Tibial nerve (tissue), 4 donors: ENCODE results near the gene UCK2. TPM values are rescaled to one million over a fixed set of nuclear protein-coding genes. Genes with fewer than 3 reads are reported as not detected.

ENCODE experiments used
- DNase-seq, 2 donors: peaks; one replicate each; pipeline ENCODE4 v3.0.0-alpha.2; 2019; ENCODE audit warnings: low spot score in 2 of 2
- H3K27ac ChIP-seq, 4 donors: fragments of 200-600 bp; sonication (generic) in 3 of 4; one replicate each; pipeline ENCODE4 v1.5.1; 2017 to 2019; ENCODE audit warnings: mild to moderate bottlenecking in 1 of 4
- H3K27me3 ChIP-seq, 2 donors: fragments of 200-600 bp; sonication (generic) in 1 of 2; one replicate each; pipeline versions ENCODE4 v1.5.1 to v1.6.0; 2017 to 2019
- H3K36me3 ChIP-seq, 3 donors: fragments of 200-600 bp; sonication (generic); one replicate each; pipeline ENCODE4 v1.5.1; 2018 to 2019
- H3K4me1 ChIP-seq, 4 donors: fragments of 200-600 bp; sonication (generic) in 3 of 4; one replicate each; pipeline ENCODE4 v1.5.1; 2017 to 2019
- H3K4me3 ChIP-seq, 4 donors: fragments of 200-600 bp; sonication (generic) in 3 of 4; one replicate each; pipeline ENCODE4 v1.5.1; 2017 to 2019; ENCODE audit warnings: mild to moderate bottlenecking in 1 of 4, moderate library complexity in 1 of 4
- H3K9me3 ChIP-seq, 4 donors: fragments of 200-600 bp; sonication (generic) in 3 of 4; one replicate each; pipeline ENCODE4 v1.5.1; 2017 to 2019
- EP300 ChIP-seq, 2 donors: sonication (generic); formaldehyde crosslinking; IDR thresholded peaks; one replicate each; pipeline ENCODE4 v1.6.1; 2017; ENCODE audit warnings: antibody characterized with exemption in 2 of 2, mild to moderate bottlenecking in 1 of 2
- POLR2A ChIP-seq, 2 donors: fragments of 450-650 bp; IDR thresholded peaks; one replicate each; pipeline ENCODE4 v1.6.1; 2017; ENCODE audit warnings: antibody characterized with exemption in 2 of 2, mild to moderate bottlenecking in 2 of 2, moderate library complexity in 2 of 2
- WGBS, 2 donors: methylation state at CpG; one replicate each; pipeline ENCODE4 v1.1.5; 2018; 5-methylcytosine and 5-hydroxymethylcytosine counted together
- total RNA-seq, 4 donors: library from RNA; depleted of rRNA; stranded (reverse); fragments of >200 nt; gene quantifications; one replicate each; pipeline ENCODE4 v1.1.0, GENCODE V29; 2016
- TF ChIP-seq, protein P1 (sequence below), 5 experiments: fragments of 200-600 bp in 3 of 5; fragments of 450-650 bp in 2 of 5; sonication (generic) in 3 of 5; IDR thresholded peaks; one replicate each; pipeline ENCODE4 v1.5.1; 2016 to 2019; ENCODE audit warnings: antibody characterized with exemption in 5 of 5, mild to moderate bottlenecking in 3 of 5, moderate library complexity in 2 of 5

UCK2 gene
- total RNA-seq, 4 donors from 2014 or later, result 29.7 to 36.0 (median 33.8) TPM

DNA sequence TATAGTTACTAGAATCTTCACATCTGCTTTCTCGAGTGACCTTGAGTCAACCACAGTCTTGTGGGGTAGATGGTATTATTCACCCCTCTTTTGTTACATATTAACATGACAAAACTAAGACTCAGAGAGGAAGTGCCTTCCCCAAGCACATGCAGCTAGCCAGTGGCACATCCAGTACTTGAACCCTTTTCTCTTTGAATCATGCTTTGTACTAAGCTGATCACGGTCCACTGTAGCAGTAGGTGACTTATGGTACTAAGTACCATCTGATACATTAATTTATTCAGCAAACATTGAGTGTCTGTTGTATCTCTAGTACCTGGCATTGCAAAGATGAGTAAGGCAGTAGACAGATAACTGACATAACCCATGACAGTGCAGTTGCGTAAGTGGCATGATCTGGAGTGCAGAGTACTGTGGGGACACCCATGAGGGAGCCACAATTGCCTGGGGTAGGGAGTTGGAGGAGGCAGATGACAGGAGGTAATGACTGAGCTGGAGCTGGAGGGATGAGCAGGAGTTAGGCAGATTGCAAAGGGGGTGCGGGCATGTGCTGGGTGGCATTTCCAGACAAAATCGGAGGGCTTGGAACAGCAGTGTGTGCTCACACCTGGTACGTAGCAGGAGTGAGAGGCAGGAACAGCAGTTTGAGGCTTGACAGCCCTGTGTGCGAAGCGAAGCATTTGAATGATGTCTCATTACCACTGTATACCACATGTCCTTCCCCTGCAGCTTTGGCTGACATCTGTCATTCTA is 29.8 kb downstream of the UCK2 start:
- H3K27me3 ChIP-seq, result no peaks in the 10 kb centered on the region
- peaks cover 0 to 27% (median 6%) of the 10 kb centered on the region in 4 donors for H3K4me1 ChIP-seq
- H3K36me3 ChIP-seq, result no peaks in the 10 kb centered on the region
- TF ChIP-seq, protein P1, sequence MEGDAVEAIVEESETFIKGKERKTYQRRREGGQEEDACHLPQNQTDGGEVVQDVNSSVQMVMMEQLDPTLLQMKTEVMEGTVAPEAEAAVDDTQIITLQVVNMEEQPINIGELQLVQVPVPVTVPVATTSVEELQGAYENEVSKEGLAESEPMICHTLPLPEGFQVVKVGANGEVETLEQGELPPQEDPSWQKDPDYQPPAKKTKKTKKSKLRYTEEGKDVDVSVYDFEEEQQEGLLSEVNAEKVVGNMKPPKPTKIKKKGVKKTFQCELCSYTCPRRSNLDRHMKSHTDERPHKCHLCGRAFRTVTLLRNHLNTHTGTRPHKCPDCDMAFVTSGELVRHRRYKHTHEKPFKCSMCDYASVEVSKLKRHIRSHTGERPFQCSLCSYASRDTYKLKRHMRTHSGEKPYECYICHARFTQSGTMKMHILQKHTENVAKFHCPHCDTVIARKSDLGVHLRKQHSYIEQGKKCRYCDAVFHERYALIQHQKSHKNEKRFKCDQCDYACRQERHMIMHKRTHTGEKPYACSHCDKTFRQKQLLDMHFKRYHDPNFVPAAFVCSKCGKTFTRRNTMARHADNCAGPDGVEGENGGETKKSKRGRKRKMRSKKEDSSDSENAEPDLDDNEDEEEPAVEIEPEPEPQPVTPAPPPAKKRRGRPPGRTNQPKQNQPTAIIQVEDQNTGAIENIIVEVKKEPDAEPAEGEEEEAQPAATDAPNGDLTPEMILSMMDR (IDR thresholded peaks at IDR 0.05), result no peak
- TF ChIP-seq EP300 (IDR thresholded peaks at IDR 0.05) (no peak), POLR2A (IDR thresholded peaks at IDR 0.05) (no peak)
- WGBS, 2 donors, result 87 to 92% methylated on average over 8 of the region's 8 CpGs
- no peaks in the 10 kb centered on the region for H3K9me3 ChIP-seq
- H3K27ac ChIP-seq, result no peak overlapping the region
- no peak for DNase-seq
- H3K4me3 ChIP-seq, result no peak overlapping the region

DNA sequence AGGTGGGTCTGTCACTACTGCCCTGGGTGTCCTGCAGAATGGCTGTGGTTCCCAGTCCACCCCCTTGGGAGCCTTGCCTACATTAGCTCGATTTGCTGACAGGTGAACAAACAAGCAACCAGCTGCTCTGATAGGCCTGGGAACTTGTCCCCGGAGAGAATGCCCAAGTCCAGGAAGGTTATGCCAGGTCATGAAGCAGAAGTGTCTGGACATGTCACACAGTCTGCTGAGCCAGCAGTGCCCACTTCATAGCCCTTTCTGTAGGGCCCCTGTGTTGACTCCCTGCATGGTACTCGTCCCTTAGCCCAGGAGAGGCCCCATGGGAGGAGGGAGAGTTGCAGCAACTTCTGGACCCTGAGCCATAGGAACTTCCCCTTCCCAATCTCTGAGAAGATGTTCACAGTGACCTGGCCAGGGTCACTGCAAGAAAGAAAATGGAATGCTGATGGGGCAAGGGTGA is 31.0 kb downstream of the UCK2 start:
- Histone ChIP-seq H3K27me3 (no peaks in the 10 kb centered on the region), H3K36me3 (no peaks in the 10 kb centered on the region), H3K4me1 (peaks cover 0 to 32% (median 9%) of the 10 kb centered on the region in 4 donors), H3K4me3 (no peak overlapping the region), H3K27ac (no peak overlapping the region), H3K9me3 (no peaks in the 10 kb centered on the region)
- TF ChIP-seq POLR2A (IDR thresholded peaks at IDR 0.05) (no peak), EP300 (IDR thresholded peaks at IDR 0.05) (no peak)
- TF ChIP-seq, protein P1 (IDR thresholded peaks at IDR 0.05), result no peak
- WGBS, 2 donors, result 70 to 74% methylated on average over 3 of the region's 3 CpGs
- DNase-seq, result no peak

DNA sequence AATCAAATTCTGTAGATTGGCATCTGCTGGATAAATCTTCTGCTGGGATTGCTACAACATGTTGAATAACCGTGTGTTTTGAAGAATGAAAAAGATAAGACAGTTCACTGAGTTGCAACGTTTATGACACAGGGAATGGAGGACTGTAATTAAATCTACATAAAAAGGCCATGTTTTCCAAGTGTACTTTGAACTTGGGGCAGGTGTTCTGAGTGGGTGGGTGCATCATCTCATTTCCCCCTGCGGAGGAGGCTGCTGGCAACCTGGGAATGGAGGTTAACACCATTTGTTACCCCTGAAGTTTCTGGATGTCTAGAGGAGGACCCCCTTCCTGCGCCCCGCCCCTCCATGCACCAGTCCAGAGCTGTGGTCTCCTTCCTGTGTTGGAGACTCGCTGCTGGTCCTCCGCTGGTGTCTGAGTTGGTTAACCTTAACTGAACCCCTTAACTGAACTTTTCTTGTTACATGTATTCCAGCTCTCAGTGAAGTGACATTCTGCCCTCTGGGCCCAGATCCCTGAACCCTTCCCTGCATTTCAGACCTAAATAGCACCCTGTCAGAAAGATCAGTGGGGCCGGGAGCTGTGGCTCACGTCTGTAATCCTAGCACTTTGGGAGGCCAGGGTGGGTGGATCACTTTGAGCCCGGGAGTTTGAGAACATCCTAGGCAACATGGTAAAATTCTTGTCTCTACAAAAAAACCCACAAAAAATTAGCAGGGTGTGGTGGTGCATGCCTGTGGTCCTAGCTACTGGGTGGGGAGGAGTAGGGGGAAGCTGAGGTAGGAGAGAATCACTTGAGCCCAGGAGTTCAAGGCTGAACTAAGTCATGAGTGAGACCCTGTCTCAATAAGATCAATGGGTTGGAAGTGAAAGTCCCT is 31.8 kb downstream of the UCK2 start:
- H3K27me3 ChIP-seq, result no peaks in the 10 kb centered on the region
- DNase-seq, result no peak
- no peaks in the 10 kb centered on the region for H3K36me3 ChIP-seq
- WGBS, 2 donors, result 82 to 84% methylated on average over 10 of the region's 10 CpGs
- TF ChIP-seq POLR2A (IDR thresholded peaks at IDR 0.05), result no peak
- TF ChIP-seq EP300 (IDR thresholded peaks at IDR 0.05), result no peak
- TF ChIP-seq, protein P1 (IDR thresholded peaks at IDR 0.05), result no peak
- H3K4me3 ChIP-seq, result no peak overlapping the region
- H3K9me3 ChIP-seq, result no peaks in the 10 kb centered on the region
- H3K4me1 ChIP-seq, result peaks cover 0 to 35% (median 9%) of the 10 kb centered on the region in 4 donors
- H3K27ac ChIP-seq, result no peak overlapping the region

DNA sequence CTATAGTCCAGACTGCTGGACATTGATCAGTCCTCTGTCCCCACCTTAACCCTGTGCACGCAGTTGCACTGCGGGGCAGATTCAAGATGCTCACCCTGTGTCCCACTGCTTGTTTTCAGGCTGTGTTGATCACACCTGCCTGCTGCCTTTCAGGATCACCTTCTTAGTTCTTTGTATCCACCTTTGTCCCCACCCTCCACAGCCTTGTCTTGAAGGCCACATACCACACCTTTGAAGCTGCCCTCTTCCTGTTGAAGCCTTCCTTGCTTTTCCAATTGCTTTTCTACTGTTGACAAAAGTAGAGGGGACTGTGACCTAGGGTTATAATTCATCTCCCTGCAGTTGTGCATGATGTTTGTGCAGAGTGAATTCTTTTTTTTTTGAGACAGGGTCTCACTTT is 32.7 kb downstream of the UCK2 start:
- Histone ChIP-seq H3K36me3 (no peaks in the 10 kb centered on the region), H3K27ac (no peak overlapping the region), H3K9me3 (no peaks in the 10 kb centered on the region), H3K27me3 (no peaks in the 10 kb centered on the region), H3K4me3 (no peak overlapping the region), H3K4me1 (peaks cover 0 to 35% (median 9%) of the 10 kb centered on the region in 4 donors)
- no peak for TF ChIP-seq EP300 (IDR thresholded peaks at IDR 0.05)
- TF ChIP-seq, protein P1 (IDR thresholded peaks at IDR 0.05), result no peak
- no peak for TF ChIP-seq POLR2A (IDR thresholded peaks at IDR 0.05)
- DNase-seq, result no peak
- WGBS, 2 donors, result 100% methylated on average over 2 of the region's 2 CpGs

DNA sequence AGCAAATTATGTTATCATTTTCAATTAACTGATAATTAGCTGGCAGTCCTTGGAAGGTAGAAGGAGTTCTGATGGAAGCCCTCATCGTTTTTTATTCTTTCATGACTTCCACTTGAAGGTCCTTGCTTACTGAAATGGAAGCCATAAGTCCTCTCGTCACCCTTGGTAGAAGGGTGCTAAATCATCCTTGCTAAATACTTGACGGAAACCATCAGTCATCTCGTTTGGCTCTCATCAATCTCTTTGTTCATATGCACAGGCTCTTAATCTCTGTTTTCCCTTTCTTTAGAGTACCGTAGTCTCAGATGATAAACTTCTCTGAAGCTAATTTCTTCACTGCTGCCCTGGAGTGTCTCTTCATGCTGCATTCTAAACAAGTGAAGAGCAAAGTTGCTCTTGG is 34.5 kb downstream of the UCK2 start:
- TF ChIP-seq POLR2A (IDR thresholded peaks at IDR 0.05) (no peak), EP300 (IDR thresholded peaks at IDR 0.05) (no peak)
- TF ChIP-seq, protein P1 (IDR thresholded peaks at IDR 0.05), result no peak
- Histone ChIP-seq H3K9me3 (no peaks in the 10 kb centered on the region), H3K27ac (no peak overlapping the region), H3K36me3 (no peaks in the 10 kb centered on the region), H3K27me3 (no peaks in the 10 kb centered on the region), H3K4me1 (peaks cover 0 to 25% (median 6%) of the 10 kb centered on the region in 4 donors), H3K4me3 (no peak overlapping the region)
- 79 to 81% methylated on average over 5 of the region's 5 CpGs for WGBS, 2 donors
- no peak for DNase-seq
